SKM-1 (cell line): ENCODE data around the gene CAMK1.
"Not testable (repeated sequence)": the region's sequence is repeated elsewhere in the genome, so short reads cannot be mapped to it uniquely, and the experiment has no call there.

ENCODE experiments used
- DNase-seq: peaks from one replicate; lab custom pipeline; 2025; ENCODE audit not compliant: unreplicated experiment; lab: John Stamatoyannopoulos, UW

CAMK1 gene

DNA sequence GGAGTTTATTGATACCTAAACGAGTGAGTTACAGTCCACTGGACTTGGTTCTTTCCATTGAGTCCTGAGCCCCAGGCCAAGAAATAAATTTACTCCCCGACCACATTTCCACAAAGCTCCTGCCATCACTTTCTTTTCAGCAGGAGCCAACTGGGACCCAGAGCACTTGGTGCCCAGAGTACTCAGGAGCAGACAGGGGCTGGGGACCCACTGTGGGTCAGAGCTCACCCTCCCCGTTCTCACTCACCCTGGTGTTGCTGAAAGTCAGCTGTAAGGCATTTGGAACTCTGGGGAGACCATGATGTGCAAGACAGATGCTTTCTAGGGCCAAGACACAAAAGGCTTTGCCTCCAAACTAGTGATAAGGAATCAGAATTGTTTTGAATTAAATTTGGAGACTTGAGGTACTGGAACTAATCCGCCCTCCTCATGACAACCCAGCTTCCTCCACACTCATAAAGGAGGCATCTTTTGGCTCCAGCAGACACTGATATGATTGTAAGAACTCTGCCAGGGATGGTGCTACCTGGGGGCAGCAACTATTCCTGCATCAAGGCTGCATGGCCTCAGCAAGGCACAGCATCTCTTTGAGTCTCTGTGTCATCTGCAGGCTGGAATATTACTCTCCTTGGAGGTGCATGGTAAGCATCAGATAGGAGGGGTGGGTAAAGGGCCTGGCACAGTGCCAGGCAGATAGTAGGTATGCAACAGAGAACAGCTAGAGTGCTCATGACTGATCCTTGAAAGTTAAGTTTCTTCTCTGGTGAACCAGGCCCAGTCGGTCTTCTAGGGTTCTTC, 7.3 kb upstream of the CAMK1 start:
- no peak for DNase-seq

DNA sequence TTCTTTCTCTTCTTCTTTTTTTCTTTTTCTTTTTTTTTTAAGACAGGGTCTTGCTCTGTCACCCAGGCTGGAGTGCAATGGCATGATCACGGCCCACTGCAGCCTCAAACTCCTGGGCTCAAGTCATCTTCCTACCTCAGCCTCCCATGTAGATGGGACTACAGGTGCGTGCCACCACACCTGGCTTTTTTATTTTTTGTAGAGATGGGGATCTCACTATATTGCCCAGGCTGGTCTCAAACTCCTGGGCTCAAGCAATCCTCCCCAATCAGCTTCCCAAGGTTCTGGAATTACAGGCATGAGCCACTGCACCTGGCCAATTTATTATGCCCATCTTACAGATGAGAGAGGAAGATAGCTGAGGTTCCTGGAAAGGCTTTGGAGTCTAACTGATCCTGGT, 1.3 kb upstream of the CAMK1 start:
- DNase-seq: not testable (repeated sequence)

DNA sequence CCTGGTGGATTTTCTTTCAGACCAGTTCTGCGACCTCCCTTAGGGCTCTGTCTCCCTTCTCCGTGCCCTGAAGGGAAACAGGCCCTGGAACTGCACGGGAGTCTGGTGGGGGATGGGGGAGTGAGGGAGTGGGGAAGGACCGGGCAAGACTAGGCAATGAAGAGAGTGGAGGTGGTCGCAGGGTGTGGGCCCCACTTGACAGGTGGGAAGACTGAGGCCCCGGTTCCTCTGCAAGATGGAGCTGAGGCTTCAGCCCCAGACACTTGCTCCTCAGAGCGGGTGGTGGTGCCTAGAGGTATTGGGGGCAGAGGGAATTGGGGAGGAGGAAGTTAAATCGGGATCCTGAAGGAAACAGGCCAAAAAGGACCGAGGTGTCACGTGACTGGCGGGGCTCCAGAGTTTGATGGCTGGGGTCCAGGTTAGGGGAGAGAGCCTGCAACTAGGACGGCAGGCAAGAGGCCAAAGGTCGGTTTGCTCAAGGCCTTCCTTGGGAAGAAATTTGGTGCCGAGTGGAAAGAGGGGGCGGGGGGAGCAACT, 597 bp upstream of the CAMK1 start:
- DNase-seq: no peak

DNA sequence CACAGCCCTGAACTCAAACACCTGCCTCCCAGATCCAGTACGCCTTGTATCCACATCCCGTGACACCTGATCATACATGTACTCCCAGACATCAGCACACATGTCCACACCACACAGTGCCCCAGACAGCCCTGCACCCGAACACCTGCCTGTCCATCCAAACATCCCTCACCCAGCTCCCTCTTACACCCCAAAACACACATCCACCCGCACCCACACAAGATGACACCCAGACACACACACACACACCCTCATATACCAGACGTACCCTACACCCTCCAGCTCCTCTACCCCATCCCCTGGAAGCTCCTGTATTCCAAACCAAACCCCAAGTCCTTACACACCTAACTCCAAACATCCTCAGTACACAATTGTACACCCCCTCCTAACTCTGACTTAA, 735 bp downstream of the CAMK1 start:
- no peak for DNase-seq

DNA sequence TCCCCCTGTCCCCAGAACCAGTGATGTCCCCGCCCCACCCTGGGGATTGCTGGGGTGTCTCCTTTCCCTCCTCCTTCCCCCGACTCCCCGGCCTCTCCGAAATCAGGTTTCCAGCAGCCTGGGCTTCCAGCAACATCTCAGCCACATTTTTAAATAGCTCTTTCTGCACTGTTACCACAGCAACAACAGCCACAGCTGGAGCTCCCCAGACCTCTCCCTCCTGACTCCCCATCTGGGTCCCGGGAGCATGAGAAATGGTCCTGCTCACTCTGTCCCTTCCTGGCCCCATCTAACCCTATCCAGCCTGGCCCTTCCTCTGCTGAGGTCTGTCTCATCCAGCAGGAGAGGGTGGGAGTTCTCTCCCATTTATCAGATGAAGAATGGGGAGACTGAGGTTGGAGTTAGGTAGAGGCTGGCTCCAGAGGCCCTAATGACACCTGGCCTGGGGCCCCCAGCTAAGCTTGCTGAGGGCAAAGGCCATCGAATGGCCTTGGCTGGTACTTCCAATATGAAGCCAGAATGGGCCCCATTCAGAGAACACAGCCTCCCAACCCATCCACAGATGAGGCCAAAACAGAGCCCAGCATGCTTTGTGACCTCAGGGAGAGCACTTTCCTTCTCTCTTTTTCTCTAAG, 1.5 kb downstream of the CAMK1 start:
- DNase-seq: no peak

DNA sequence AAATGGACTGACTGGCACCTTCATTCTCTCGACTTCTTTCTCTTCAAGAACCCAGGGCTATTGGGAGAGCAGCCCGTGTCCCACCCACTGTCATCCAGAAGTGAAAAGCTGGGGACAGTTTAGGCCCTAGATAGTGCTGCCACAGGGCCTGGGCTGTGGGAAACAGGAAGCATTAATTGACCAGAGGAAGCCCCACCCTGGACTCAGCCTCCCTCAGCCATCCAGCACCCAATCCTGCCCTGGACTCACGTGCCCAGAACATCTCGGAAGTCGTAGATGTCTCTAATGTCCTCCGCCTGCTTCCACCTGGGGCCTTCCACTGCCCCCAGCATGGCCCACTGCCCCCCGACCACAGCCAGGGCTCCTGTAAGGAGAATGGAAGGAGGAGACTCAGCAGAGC, 2.3 kb downstream of the CAMK1 start:
- no peak for DNase-seq

DNA sequence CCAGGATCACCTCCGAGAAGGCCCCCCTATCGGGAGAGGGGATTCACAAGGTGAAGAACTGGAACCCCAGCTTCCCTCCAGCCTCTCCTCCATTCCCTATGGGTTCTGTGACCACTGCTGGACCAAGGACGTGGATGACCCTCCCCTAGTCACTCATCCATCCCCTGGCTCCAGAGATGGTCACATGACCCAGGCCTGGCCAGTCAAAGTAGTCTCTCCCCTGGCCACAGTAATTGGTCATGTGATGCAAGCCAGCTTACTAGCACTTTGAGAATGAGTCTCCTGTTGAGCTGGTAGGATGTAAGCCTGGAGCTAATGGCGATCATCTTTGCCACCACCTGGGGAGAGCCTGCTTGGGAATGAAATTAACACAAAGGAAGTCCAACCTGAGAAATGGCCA, 3.9 kb downstream of the CAMK1 start:
- no peak for DNase-seq

DNA sequence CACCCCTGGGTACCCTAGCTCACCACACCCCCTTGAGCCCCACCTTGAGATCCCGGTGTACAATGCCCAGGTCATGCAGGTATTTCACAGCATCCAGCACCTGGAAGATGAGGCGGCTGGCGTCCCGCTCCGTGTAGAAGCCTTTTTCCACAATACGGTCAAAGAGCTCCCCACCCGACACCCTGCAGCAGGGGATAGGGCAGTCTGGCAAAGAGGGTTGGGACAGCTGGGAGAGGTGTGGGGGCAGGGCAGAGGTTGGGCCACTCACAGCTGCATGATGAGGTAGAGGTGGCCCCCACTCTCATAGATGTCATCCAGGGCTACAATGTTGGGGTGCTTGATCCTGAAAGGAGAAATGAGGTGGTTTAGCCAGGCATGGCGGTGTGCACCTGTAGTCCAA, 6.9 kb downstream of the CAMK1 start:
- DNase-seq: no peak

DNA sequence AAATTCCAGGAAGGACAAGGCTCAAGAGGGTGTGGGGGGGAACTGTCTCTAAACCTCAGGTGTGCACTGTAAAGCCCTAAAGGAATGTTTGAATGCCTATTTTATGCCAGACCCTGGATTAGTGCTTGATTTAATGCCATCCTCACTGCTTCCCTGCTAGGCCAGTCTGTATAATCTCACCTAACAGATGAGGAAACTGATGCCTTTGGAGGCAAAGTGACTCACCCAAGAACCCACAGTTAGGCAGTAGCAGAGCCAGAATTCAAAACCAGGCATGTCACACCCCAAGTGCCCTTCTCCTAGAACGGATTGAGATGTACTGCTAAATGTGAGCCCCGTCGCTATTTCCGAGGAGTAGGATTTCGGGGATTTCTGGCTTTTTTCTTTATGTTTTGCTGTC, 7.8 kb downstream of the CAMK1 start:
- DNase-seq: no peak

DNA sequence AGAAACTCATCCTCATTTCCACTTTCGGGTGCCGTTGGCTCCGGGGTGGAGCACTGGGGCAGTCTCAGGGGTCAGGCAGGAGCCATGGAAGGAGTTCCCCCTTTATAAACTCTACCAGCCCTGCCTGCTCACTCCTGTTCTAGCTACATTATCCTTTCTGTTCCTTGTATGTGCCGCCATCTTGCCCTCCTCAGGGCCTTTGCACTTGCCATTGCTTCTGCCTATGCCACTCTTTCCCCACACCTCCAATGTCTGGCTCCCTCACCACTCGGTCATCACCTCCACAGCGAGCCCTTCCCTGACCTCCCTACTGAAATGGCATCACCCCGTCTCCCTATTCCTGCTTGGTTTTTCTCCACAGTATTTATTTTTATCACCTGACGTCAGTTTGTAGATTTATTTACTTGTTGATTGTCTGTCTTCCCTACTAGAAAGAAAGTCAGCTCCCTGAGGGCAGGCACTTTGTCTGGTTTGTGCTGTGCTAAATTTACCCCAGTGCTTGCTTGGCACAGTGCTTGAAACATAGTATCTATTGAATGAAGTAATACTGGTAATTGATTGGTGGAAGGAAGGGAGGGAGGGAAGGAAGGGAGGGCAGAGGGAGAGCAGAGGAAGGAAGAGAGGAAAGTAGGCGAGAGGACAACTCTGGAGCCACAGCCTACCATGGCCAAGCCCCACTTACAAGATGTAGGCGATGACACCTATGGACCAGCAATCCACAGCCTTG, 8.8 kb downstream of the CAMK1 start:
- no peak for DNase-seq

DNA sequence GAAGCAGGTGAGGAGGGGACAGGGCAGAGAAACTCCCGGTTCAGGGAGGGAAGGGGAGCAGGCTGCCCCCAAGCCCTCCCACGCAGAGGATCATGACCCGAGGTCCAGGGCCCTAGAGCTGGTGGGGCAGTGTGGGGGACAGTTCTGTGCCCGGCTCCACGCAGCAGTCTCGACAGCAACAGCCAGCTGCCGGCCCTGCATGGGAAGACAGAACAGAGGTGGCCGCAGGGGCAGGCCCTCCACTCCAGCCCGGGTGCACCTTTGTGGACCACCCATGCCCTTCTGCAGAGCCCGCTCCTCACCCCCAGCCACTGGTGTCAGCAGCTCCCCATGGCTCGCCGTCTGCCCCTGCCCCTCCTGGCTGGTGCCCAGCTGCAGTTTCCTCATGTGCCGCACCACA, 12.3 kb downstream of the CAMK1 start:
- DNase-seq: no peak

DNA sequence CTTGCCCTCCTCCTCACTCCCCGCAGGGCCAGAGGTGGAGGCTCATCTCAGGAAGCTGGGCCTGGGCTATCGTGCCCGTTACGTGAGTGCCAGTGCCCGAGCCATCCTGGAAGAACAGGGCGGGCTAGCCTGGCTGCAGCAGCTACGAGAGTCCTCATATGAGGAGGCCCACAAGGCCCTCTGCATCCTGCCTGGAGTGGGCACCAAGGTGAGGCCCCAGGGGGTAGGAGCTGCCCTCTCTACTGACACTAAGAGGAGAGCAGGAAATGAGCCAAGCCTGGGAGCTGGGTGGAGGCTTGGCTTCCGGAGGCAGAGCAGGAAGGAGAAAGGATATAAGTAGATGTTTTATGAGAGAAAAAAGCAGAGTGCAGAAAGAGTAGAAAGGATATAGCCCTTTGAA, 15.1 kb downstream of the CAMK1 start:
- no peak for DNase-seq

DNA sequence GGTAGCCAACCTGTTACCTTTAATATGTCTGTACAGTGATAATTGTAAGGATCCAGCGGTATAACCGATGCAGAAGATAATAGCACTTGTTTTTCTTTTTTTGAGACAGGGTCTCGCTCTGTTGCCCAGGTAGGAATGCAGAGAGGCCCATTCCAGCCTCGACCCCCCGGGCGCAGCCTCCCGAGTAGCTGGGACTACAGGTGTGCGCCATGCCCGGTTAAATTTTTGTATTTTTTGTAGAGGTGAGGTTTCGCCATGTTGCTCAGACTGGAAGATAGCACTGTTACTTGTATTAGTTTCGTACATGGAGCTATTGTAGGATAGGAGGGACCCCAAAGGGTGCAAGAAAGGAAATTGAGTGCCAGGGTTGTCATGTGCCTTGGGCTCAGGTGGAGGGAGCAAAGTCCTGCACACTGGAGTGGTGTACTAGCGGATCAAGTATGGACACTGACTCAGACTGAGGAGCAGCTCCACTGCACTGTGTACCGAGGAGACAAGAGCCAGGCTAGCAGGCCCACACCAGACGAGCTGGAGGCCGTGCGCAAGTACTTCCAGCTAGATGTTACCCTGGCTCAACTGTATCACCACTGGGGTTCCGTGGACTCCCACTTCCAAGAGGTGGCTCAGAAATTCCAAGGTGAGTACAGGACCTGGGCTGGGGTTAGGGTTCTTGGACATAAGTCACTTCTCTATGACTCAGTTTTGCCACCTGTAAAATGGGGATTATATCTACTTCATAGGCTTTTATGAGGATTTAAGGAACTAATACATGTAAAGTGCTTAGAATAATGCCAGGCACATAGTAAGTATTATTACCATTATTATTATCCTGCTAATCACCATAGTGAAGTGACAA, 19.0 kb downstream of the CAMK1 start:
- DNase-seq: no peak

DNA sequence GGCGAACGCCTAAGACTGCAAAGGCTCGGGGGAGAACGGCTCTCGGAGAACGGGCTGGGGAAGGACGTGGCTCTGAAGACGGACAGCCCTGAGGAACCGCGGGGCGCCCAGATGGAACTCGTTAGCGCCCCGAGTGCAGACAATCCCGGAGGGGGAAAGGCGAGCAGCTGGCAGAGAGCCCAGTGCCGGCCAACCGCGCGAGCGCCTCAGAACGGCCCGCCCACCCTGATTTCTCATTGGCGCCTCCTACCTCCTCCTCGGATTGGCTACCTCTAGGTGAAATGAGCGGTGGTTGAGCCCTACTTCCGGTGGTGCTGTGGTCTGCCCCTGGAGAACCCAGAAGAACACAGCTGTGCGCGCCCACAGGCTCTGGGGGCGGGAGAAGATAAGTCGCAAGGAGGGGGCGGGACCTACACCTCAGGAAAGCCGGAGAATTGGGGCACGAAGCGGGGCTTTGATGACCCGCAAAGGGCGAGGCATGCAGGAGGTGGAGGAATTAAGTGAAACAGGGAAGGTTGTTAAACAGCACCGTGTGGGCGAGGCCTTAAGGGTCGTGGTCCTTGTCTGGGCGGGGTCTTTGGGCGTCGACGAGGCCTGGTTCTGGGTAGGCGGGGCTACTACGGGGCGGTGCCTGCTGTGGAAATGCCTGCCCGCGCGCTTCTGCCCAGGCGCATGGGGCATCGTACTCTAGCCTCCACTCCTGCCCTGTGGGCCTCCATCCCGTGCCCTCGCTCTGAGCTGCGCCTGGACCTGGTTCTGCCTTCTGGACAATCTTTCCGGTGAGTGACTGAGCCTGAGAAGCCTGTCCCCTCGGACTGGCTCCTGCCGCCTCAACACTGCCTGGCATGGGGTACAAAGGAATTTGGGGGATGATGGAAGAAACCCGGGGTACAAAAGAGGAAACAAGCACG, 19.8 kb downstream of the CAMK1 start, which contains the start of gene OGG1:
TSS of gene OGG1 (plus strand) at position 308 of the 911 bp plus-strand sequence. CDS start at position 643, 335 bp downstream.
- peak; percentile 98 for DNase-seq

DNA sequence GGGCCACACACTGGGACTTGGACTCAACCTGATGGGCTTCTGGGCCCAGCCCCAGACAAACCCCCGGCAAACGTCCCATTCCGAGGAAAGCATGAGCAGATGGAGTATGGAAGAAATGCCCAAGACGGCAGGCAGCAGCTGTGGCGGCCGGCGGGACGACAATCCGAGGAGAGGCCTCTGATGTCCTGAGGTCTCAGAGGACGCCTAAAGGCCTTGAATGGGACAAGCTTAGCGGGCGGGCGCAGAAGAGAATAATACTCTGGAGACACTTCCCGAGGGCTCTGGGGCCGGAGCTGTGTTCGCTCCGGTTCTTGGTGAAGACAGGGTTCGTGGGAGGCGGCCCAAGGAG, 20.5 kb downstream of the CAMK1 start:
- DNase-seq: no peak

DNA sequence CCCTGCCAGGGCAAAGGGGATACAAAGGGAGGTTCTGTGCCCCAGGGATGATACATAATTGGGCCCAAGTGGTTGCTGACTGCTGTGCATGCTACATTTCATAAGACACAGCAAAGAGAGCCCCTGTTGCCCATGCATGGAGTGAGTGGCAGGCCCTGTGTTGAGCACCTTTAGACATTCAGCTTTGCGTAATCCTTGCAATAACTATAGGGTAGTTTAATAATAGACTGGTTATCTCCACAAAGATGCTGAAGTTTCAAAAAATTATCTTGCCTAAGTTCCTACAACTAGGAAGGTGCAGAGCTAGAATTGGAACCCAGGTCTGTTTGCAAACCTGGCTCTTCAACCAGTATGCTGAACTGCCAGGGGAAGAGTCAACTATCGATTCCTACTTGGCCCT, 21.7 kb downstream of the CAMK1 start:
- no peak for DNase-seq

DNA sequence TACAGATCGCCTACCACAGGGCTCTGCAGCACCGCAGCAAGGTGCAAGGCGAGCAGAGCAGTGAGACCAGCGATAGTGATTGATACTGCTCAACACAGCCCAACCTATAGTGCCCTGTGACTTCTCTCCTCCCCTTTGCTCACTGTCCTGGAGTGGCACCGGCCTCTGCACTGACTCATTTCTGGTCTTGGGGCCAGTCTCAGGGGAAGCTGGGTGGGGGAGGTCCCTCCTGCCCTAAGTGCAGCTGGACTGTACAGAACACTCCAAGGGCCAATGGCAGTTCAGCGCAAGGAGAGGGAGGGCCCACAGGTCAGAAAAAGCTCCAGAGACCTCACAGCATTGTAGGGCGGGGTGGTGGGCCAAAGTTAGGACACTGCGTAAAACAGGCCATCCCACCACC, 22.5 kb downstream of the CAMK1 start:
- no peak for DNase-seq

DNA sequence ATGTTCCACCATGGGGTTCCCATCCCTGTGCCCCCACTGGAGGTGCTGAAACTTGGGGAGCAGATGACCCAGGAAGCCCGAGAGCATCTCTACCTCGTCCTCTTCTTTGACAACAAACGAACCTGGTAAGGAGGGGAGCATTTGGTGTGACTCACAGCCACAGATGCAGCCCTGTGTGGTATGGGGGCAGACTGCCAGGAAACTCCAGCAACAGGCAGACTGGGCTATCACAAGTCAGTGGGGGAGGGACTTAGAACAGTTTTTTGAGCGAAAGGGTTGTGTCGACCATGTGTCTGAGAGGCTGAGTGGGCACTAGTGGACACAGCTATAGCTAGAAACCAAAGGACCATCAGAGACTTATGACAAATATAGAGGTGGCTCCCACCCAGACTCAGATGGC, 23.4 kb downstream of the CAMK1 start:
- no peak for DNase-seq

DNA sequence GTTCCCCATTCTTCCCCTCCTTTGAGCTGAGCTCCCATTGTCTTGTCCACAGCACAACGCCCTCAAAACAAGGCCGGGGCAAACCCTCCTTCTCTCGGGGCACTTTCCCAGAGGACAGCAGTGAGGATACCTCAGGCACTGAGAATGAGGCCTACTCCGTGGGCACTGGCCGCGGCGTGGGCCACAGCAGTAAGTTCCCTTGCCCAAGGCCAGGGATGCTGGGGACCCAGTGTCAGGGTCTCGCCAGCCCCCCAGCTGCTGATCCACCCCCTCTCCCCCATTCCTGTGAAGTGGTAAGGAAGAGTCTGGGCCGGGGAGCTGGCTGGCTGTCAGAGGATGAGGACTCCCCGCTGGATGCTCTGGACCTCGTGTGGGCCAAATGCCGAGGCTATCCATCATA, 24.2 kb downstream of the CAMK1 start:
- no peak for DNase-seq

DNA sequence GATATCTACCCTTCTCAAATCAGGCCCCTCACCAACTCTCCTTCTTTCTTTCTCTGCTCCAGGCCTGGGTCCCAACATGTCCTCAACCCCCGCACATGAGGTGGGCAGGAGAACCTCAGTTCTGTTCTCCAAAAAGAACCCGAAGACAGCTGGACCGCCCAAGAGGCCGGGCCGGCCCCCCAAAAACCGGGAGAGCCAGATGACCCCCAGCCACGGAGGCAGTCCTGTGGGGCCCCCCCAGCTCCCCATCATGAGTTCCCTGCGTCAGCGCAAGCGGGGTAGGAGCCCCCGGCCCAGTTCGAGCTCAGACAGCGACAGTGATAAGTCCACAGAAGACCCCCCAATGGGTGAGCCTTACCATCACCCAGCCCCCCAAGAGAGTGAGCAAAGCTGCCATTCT, 25.6 kb downstream of the CAMK1 start:
- DNase-seq: no peak
